ENCODE data around the gene SLC5A6. TPM values are rescaled to one million over a fixed set of nuclear protein-coding genes. Genes with fewer than 3 reads are reported as not detected.

The SLC5A6 gene
- total RNA-seq, 1 donor from 2014 or later, result 85.7 TPM

GRCh38 chr2:27247893-27248292, 35.8 kb upstream of the SLC5A6 start:
- Histone ChIP-seq H3K36me3 (peaks cover 10 to 14% of the 10 kb centered on the region in 2 donors), H3K27ac (no peak overlapping the region), H3K4me3 (no peak overlapping the region), H3K27me3 (no peaks in the 10 kb centered on the region), H3K9me3 (no peaks in the 10 kb centered on the region), H3K4me1 (peaks cover 0 to 10% of the 10 kb centered on the region in 2 donors)
- intact Hi-C loops (cut with DNase I), result no loop called here
- TF ChIP-seq CTCF (IDR thresholded peaks at IDR 0.05), result no peak
- DNase-seq (ENCODE audit: low spot score in 2 of 2), result no peak

- peaks cover 30 to 37% of the 10 kb centered on the region in 2 donors for H3K36me3 ChIP-seq
- H3K27ac ChIP-seq, result no peak overlapping the region
- TF ChIP-seq CTCF (IDR thresholded peaks at IDR 0.05), result no peak
- intact Hi-C loops (cut with DNase I), result no loop called here
- H3K9me3 ChIP-seq, result no peaks in the 10 kb centered on the region
- H3K27me3 ChIP-seq, result no peaks in the 10 kb centered on the region
- no peak overlapping the region for H3K4me3 ChIP-seq
- peaks cover 0 to 10% of the 10 kb centered on the region in 2 donors for H3K4me1 ChIP-seq
- DNase-seq (ENCODE audit: low spot score in 2 of 2), result no peak
These were observed 33.6 kb upstream of the SLC5A6 start for GRCh38 chr2:27245626-27246025.

- intact Hi-C loops (cut with DNase I), result no loop called here
- peaks cover 33 to 42% of the 10 kb centered on the region in 2 donors for H3K36me3 ChIP-seq
- no peak for TF ChIP-seq CTCF (IDR thresholded peaks at IDR 0.05)
- H3K27ac ChIP-seq, result no peak overlapping the region
- no peaks in the 10 kb centered on the region for H3K9me3 ChIP-seq
- peaks cover 0 to 10% of the 10 kb centered on the region in 2 donors for H3K4me1 ChIP-seq
- DNase-seq (ENCODE audit: low spot score in 2 of 2), result no peak
- no peak overlapping the region for H3K4me3 ChIP-seq
- H3K27me3 ChIP-seq, result no peaks in the 10 kb centered on the region
These were observed 33.0 kb upstream of the SLC5A6 start for GRCh38 chr2:27245116-27245515.

- DNase-seq (ENCODE audit: low spot score in 2 of 2), result no peak
- Histone ChIP-seq H3K27ac (no peak overlapping the region), H3K9me3 (no peaks in the 10 kb centered on the region), H3K4me1 (no peaks in the 10 kb centered on the region), H3K4me3 (no peak overlapping the region), H3K36me3 (peaks cover 49 to 58% of the 10 kb centered on the region in 2 donors), H3K27me3 (no peaks in the 10 kb centered on the region)
- no peak for TF ChIP-seq CTCF (IDR thresholded peaks at IDR 0.05)
- intact Hi-C loops (cut with DNase I), result no loop called here
These were observed 31.5 kb upstream of the SLC5A6 start for GRCh38 chr2:27243391-27244130.

- no peak for TF ChIP-seq CTCF (IDR thresholded peaks at IDR 0.05)
- Histone ChIP-seq H3K9me3 (no peaks in the 10 kb centered on the region), H3K4me1 (no peaks in the 10 kb centered on the region), H3K27ac (no peak overlapping the region), H3K36me3 (peaks cover 59 to 67% of the 10 kb centered on the region in 2 donors), H3K4me3 (no peak overlapping the region), H3K27me3 (no peaks in the 10 kb centered on the region)
- DNase-seq (ENCODE audit: low spot score in 2 of 2), result no peak
- intact Hi-C loops (cut with DNase I), result no loop called here
These were observed 30.5 kb upstream of the SLC5A6 start for GRCh38 chr2:27242614-27242951.
